Measurements from ENCODE around the gene CLDN7. TPM values are rescaled to one million over a fixed set of nuclear protein-coding genes. Genes with fewer than 3 reads are reported as not detected.

Gene CLDN7
- total RNA-seq, 4 donors from 2014 or later: 3.0 to 9.0 (median 7.4) TPM

- DNase-seq (ENCODE audit: low spot score) (no peak), ATAC-seq (ENCODE audit: low FRiP score) (no peak)
- no peak for TF ChIP-seq CTCF (IDR thresholded peaks at IDR 0.05)
Observed at GRCh38 chr17:7289256-7290032, 27.2 kb upstream of the CLDN7 start.

- no peak for DNase-seq (ENCODE audit: low spot score)
Observed at GRCh38 chr17:7285679-7286078, 23.4 kb upstream of the CLDN7 start.

GRCh38 chr17:7284911-7285310 lies 22.6 kb upstream of the CLDN7 start:
- TF ChIP-seq CTCF (IDR thresholded peaks at IDR 0.05): no peak
- no peak for ATAC-seq (ENCODE audit: low FRiP score)
- DNase-seq (ENCODE audit: low spot score): no peak

More at GRCh38 chr17:7285679-7286078, 23.4 kb upstream of the CLDN7 start:
- no peak for TF ChIP-seq CTCF (IDR thresholded peaks at IDR 0.05)
- ATAC-seq (ENCODE audit: low FRiP score): no peak

- no peak for TF ChIP-seq CTCF (IDR thresholded peaks at IDR 0.05)
- ATAC-seq (ENCODE audit: low FRiP score): no peak
- DNase-seq (ENCODE audit: low spot score): no peak
Observed at GRCh38 chr17:7283471-7284216, 21.4 kb upstream of the CLDN7 start.

GRCh38 chr17:7282752-7283321 lies 20.6 kb upstream of the CLDN7 start:
- no peak for DNase-seq (ENCODE audit: low spot score)
- no peak for TF ChIP-seq CTCF (IDR thresholded peaks at IDR 0.05)
- no peak for ATAC-seq (ENCODE audit: low FRiP score)

GRCh38 chr17:7281953-7282751 lies 19.9 kb upstream of the CLDN7 start:
- no peak for TF ChIP-seq CTCF (IDR thresholded peaks at IDR 0.05)
- no peak for ATAC-seq (ENCODE audit: low FRiP score)
- no peak for DNase-seq (ENCODE audit: low spot score)
